Brain microvascular endothelial cell (primary cell): ENCODE results near the gene CDADC1.

ENCODE experiments used
- DNase-seq: peaks from one replicate; pipeline ENCODE4 v3.0.0-alpha.2; 2020
- H3K27ac ChIP-seq: fragments of 250-450 bp; sonication (Bioruptor Pico); 2 replicates; pipeline ENCODE4 v1.5.1; 2020; ENCODE audit warnings: mild to moderate bottlenecking, moderate library complexity
- H3K27me3 ChIP-seq: fragments of 250-450 bp; sonication (Bioruptor Pico); replicated peaks from 2 replicates; pipeline ENCODE4 v1.5.1; 2020; ENCODE audit warnings: mild to moderate bottlenecking
- H3K36me3 ChIP-seq: fragments of 250-450 bp; sonication (Bioruptor Pico); replicated peaks from 2 replicates; pipeline ENCODE4 v1.5.1; 2020; ENCODE audit warnings: mild to moderate bottlenecking
- H3K4me3 ChIP-seq: 2 replicates; pipeline ENCODE4 v1.5.1; 2011; ENCODE audit warnings: low read depth, mild to moderate bottlenecking, control low read depth, low read length, moderate library complexity
- CTCF ChIP-seq: IDR thresholded peaks from 2 replicates; pipeline ENCODE4 v1.5.1; 2011; ENCODE audit warnings: low read depth, mild to moderate bottlenecking, moderate library complexity, low read length, control low read depth, inconsistent platforms; ENCODE audit errors: missing control alignments
- in situ Hi-C: cut with HindIII; loops from 2 replicates; pipeline ENCODE4 v1.10.0; 2017; ENCODE audit warnings: low sequenced_read_pairs, low pct_ligation_motif_present

CDADC1 gene

GRCh38 chr13:49218493-49219051 is 29.2 kb upstream of the CDADC1 start:
- DNase-seq, result no peak

GRCh38 chr13:49219647-49220035 is 28.1 kb upstream of the CDADC1 start:
- TF ChIP-seq CTCF, result no peak
- no peak overlapping the region for H3K27ac ChIP-seq
- H3K27me3 ChIP-seq, result peaks cover 51% of the 10 kb centered on the region
- DNase-seq, result no peak
- in situ Hi-C loops, result no loop called here
- H3K4me3 ChIP-seq, result peak overlapping the region; percentile 28
- H3K36me3 ChIP-seq, result no peaks in the 10 kb centered on the region

More at GRCh38 chr13:49218493-49219051, 29.2 kb upstream of the CDADC1 start:
- H3K4me3 ChIP-seq, result no peak overlapping the region
- H3K36me3 ChIP-seq, result no peaks in the 10 kb centered on the region
- TF ChIP-seq CTCF, result no peak
- no peak overlapping the region for H3K27ac ChIP-seq
- H3K27me3 ChIP-seq, result peaks cover 47% of the 10 kb centered on the region
- in situ Hi-C loops, result no loop called here

GRCh38 chr13:49220036-49220855 is 27.5 kb upstream of the CDADC1 start, which contains the start of gene MLNR:
TSS of gene MLNR (plus strand) at chr13:49220338. CDS start at chr13:49220338, 0 bp downstream.
- TF ChIP-seq CTCF, result peak; percentile 22
- Histone ChIP-seq H3K27me3 (peaks cover 51% of the 10 kb centered on the region), H3K27ac (no peak within 1 kb of the TSS), H3K4me3 (peak within 1 kb of the TSS; percentile 28), H3K36me3 (no peaks in the 10 kb centered on the region)
- in situ Hi-C loops, result no loop called here
- DNase-seq, result no peak

- no peak overlapping the region for H3K4me3 ChIP-seq
- H3K27me3 ChIP-seq, result peaks cover 51% of the 10 kb centered on the region
- DNase-seq, result no peak
- in situ Hi-C loops, result no loop called here
- no peak for TF ChIP-seq CTCF
- H3K27ac ChIP-seq, result no peak overlapping the region
- no peaks in the 10 kb centered on the region for H3K36me3 ChIP-seq
Observed at GRCh38 chr13:49220856-49221589, 26.7 kb upstream of the CDADC1 start.

- no peak for TF ChIP-seq CTCF
- no peak overlapping the region for H3K4me3 ChIP-seq
- no peak overlapping the region for H3K27ac ChIP-seq
- in situ Hi-C loops, result no loop called here
- DNase-seq, result no peak
- peaks cover 51% of the 10 kb centered on the region for H3K27me3 ChIP-seq
- H3K36me3 ChIP-seq, result no peaks in the 10 kb centered on the region
Observed at GRCh38 chr13:49221590-49221965, 26.1 kb upstream of the CDADC1 start.
